Vagina (tissue), 2 donors: ENCODE results near the gene MZF1.

ENCODE experiments used
- POLR2A ChIP-seq, 2 donors: fragments of 450-650 bp; IDR thresholded peaks; one replicate each; pipeline ENCODE4 v1.6.1; 2017; ENCODE audit warnings: antibody characterized with exemption in 2 of 2, mild to moderate bottlenecking in 2 of 2, moderate library complexity in 2 of 2
- POLR2AphosphoS5 ChIP-seq, 2 donors: sonication (generic); formaldehyde crosslinking; IDR thresholded peaks; one replicate each; pipeline ENCODE4 v1.9.0; 2017; ENCODE audit warnings: antibody characterized with exemption in 2 of 2, mild to moderate bottlenecking in 2 of 2, low read depth in 1 of 2; ENCODE audit not compliant: insufficient read depth in 1 of 2
- TF ChIP-seq, protein P1 (sequence below), 3 experiments: fragments of 450-650 bp in 2 of 3; fragments of 200-600 bp in 1 of 3; sonication (generic) in 1 of 3; IDR thresholded peaks; one replicate each; pipeline ENCODE4 v1.5.1; 2017 to 2019; ENCODE audit warnings: antibody characterized with exemption in 3 of 3, mild to moderate bottlenecking in 2 of 3, moderate library complexity in 2 of 3

DNA sequence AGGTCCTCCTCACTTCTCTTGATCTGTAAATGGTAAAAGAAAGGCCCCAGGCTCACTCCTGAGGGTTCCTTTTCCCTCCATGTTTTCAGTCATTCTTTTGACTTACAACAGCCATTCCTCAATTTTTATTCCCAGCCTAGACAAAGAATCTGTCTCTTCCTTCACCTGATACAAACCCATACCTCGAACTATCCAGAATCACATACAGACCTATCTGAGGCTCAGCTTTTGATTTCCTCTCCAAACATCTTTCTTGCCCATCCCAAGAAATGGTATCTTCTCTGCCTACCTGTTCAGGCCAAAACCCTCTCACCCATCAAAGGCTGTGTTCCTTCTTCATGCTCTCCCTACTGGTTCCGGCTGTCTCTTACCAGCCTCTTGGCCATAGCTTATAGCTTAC, 20.5 kb downstream of the MZF1 start:
- TF ChIP-seq, protein P1, sequence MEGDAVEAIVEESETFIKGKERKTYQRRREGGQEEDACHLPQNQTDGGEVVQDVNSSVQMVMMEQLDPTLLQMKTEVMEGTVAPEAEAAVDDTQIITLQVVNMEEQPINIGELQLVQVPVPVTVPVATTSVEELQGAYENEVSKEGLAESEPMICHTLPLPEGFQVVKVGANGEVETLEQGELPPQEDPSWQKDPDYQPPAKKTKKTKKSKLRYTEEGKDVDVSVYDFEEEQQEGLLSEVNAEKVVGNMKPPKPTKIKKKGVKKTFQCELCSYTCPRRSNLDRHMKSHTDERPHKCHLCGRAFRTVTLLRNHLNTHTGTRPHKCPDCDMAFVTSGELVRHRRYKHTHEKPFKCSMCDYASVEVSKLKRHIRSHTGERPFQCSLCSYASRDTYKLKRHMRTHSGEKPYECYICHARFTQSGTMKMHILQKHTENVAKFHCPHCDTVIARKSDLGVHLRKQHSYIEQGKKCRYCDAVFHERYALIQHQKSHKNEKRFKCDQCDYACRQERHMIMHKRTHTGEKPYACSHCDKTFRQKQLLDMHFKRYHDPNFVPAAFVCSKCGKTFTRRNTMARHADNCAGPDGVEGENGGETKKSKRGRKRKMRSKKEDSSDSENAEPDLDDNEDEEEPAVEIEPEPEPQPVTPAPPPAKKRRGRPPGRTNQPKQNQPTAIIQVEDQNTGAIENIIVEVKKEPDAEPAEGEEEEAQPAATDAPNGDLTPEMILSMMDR (IDR thresholded peaks at IDR 0.05): no peak
- TF ChIP-seq POLR2AphosphoS5 (IDR thresholded peaks at IDR 0.05; ENCODE audit: insufficient read depth in 1 of 2, low read depth in 1 of 2) (no peak), POLR2A (IDR thresholded peaks at IDR 0.05) (no peak)
